Upper lobe of left lung (tissue), 4 donors: ENCODE data around the gene ALKBH5.

Experiments used
- CTCF ChIP-seq, 6 experiments: fragments of 450-650 bp in 4 of 6; fragments of 200-600 bp in 2 of 6; sonication (generic) in 2 of 6; IDR thresholded peaks; one replicate each; pipeline ENCODE4 v1.5.1; 2016 to 2019; ENCODE audit warnings: antibody characterized with exemption in 6 of 6
- EP300 ChIP-seq, 4 donors: sonication (generic); formaldehyde crosslinking; IDR thresholded peaks; one replicate each; pipeline ENCODE4 v1.5.1; 2017; ENCODE audit warnings: antibody characterized with exemption in 4 of 4, control low read depth in 2 of 4
- POLR2A ChIP-seq, 4 donors: fragments of 450-650 bp; IDR thresholded peaks; one replicate each; pipeline ENCODE4 v1.5.1; 2016 to 2017; ENCODE audit warnings: antibody characterized with exemption in 4 of 4, mild to moderate bottlenecking in 2 of 4
- POLR2AphosphoS5 ChIP-seq, 2 donors: sonication (generic); formaldehyde crosslinking; IDR thresholded peaks; one replicate each; pipeline ENCODE4 v1.5.1; 2017; ENCODE audit warnings: antibody characterized with exemption in 2 of 2

GRCh38 chr17:18158022-18158600 lies 25.5 kb upstream of the ALKBH5 start:
- TF ChIP-seq POLR2AphosphoS5 (IDR thresholded peaks at IDR 0.05) = peak; percentile 39 to 53
- TF ChIP-seq CTCF (IDR thresholded peaks at IDR 0.05) = no peak
- no peak for TF ChIP-seq EP300 (IDR thresholded peaks at IDR 0.05)
- TF ChIP-seq POLR2A (IDR thresholded peaks at IDR 0.05) = no peak
